ENCODE results near the gene RGS14. TPM values are rescaled to one million over a fixed set of nuclear protein-coding genes. Genes with fewer than 3 reads are reported as not detected.

Gene RGS14
- total RNA-seq, result 4.5 and 5.5 TPM in 2 replicates

DNA sequence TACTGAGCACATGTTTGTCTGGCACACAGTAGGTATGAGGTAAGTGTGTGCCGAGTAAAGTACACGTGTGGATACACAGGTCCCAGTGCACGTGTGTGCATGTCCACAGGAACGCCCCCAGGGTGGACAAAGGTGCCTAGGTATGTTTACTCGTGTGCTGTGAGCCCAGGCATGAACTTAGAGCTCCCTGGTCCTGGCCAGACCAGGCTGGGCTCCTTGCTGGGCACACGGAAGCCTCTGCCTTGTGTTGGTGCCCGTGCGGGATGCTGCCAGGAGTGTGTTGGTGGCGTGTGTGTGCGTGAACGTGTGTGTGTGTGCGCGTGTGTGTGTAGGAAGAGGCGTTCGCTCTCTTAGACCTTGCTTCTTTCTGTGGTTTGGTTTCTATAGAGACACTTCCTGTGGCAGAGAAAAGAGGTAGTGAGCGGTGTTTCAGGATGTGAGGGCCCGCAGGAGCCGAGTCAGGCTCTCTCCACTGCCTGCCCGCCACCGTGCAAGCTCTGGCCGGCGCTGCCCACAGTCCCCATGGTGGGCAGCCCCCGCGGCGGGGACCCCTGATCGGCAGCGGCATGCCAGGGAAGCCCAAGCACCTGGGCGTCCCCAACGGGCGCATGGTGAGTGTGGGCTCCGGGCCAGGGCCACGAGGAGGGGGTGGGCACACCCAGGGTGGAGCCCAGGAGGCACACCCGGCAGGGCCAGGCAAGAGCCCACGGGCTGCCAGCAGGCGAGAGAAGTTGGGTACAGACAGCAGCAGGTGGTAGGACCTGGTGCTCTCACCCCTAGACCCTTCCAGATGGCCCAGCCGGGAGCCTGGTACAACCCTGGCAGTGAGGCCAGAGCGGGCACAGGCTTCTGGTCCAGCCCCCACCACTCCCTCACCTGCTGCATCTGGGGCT, at the start of gene RGS14:
RGS14 (plus strand) TSS at position 466 of the 893 bp plus-strand sequence; CDS start at position 567, 101 bp downstream.

GRCh38 chr5:177311723-177312648, 45.7 kb upstream of the RGS14 start, which contains the start of gene MXD3:
Gene MXD3 (minus strand): TSS chr5:177311898. CDS start chr5:177311830, 68 bp downstream.

GRCh38 chr5:177351392-177352329, 6.1 kb upstream of the RGS14 start, which contains the start of gene LMAN2:
Gene LMAN2 (minus strand): TSS chr5:177351668. CDS start chr5:177351647, 21 bp downstream.

DNA sequence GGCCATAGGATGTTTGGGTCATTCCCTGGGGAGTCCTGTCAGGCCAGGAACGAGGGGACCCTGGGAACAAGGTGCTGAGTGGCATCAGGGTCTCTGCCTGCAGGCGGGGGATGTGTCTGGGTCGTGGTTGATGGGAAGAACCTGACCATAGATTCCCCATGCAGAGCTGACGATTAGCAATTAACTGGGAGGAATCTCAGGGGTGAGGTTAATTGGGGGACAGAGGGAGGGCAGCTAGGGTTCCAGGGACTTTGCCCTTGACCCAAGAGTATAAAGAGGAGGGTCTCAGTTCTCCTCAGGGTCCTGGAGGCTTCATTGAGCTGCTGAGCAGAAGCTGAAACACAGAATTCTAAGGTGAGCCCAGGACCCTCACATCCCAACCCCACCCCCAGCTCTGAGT, 26.4 kb downstream of the RGS14 start, which contains the start of gene SLC34A1:
SLC34A1 (plus strand) TSS at position 301 of the 400 bp plus-strand sequence. CDS start 1,308 bp downstream, outside the sequence.

GRCh38 chr5:177399997-177400868, 42.5 kb downstream of the RGS14 start, which contains the start of gene PFN3:
Gene PFN3 (minus strand): TSS chr5:177400661. CDS start chr5:177400576, 85 bp downstream.

GRCh38 chr5:177409043-177409801, 51.5 kb downstream of the RGS14 start, which contains the start of gene F12:
Gene F12 (minus strand): TSS chr5:177409564. CDS start chr5:177409527, 37 bp downstream.

Other genes starting within 250 kb of the RGS14 start
- 30.5 and 38.3 TPM in 2 replicates for gene NSD1, start 224.2 kb upstream of the RGS14 start, total RNA-seq
- gene RAB24, start 54.2 kb upstream of the RGS14 start, total RNA-seq, result 14.0 and 22.0 TPM in 2 replicates
- gene PRELID1, start 54.1 kb upstream of the RGS14 start, total RNA-seq, result 114 and 156 TPM in 2 replicates
- 6.6 and 12.1 TPM in 2 replicates for gene MXD3, start 46.0 kb upstream of the RGS14 start, total RNA-seq
- 355 and 366 TPM in 2 replicates for gene LMAN2, start 6.3 kb upstream of the RGS14 start, total RNA-seq
- not detected in 2 replicates for gene SLC34A1, start 26.5 kb downstream of the RGS14 start, total RNA-seq
- not detected in 2 replicates for gene PFN3, start 42.7 kb downstream of the RGS14 start, total RNA-seq
- gene F12, start 51.6 kb downstream of the RGS14 start, total RNA-seq, result 0.56 and 0.99 TPM in 2 replicates
- gene GRK6, start 68.8 kb downstream of the RGS14 start, total RNA-seq, result 23.5 and 26.3 TPM in 2 replicates
- gene PRR7, start 88.9 kb downstream of the RGS14 start, total RNA-seq, result 3.5 and 5.9 TPM in 2 replicates
- 204 and 221 TPM in 2 replicates for gene DBN1, start 115.7 kb downstream of the RGS14 start, total RNA-seq
- 75.5 and 132 TPM in 2 replicates for gene PDLIM7, start 139.7 kb downstream of the RGS14 start, total RNA-seq
- 1.8 and 2.5 TPM in 2 replicates for gene DOK3, start 151.9 kb downstream of the RGS14 start, total RNA-seq
- 129 and 138 TPM in 2 replicates for gene DDX41, start 159.0 kb downstream of the RGS14 start, total RNA-seq
- gene FAM193B, start 196.6 kb downstream of the RGS14 start, total RNA-seq, result 11.5 and 22.0 TPM in 2 replicates
- gene TMED9, start 234.3 kb downstream of the RGS14 start, total RNA-seq, result 156 and 233 TPM in 2 replicates
- 29.4 and 35.0 TPM in 2 replicates for gene B4GALT7, start 242.2 kb downstream of the RGS14 start, total RNA-seq